T-helper 2 cell treated with Interferon-gamma antibody and Interleukin-4, amounts not matched to agents 5 μg/mL and 100 μg/mL, for 36 hours (primary cell): ENCODE data around the gene METRNL.
"Not testable (repeated sequence)": the region's sequence is repeated elsewhere in the genome, so short reads cannot be mapped to it uniquely, and the experiment has no call there.

ENCODE experiments used
- DNase-seq: peaks from one replicate; pipeline ENCODE4 v3.0.0; 2021; ENCODE audit warnings: low spot score
- H3K27ac Mint-ChIP-seq: one replicate; pipeline ENCODE4 v1.8.0; 2021; ENCODE audit warnings: mild to moderate bottlenecking, mixed read lengths
- H3K27me3 Mint-ChIP-seq: one replicate; pipeline ENCODE4 v1.8.0; 2021; ENCODE audit warnings: low read depth, mixed read lengths
- H3K36me3 Mint-ChIP-seq: one replicate; pipeline ENCODE4 v1.8.0; 2021; ENCODE audit warnings: low read depth, mixed read lengths
- H3K4me1 Mint-ChIP-seq: one replicate; pipeline ENCODE4 v1.8.0; 2021; ENCODE audit warnings: low read depth, mixed read lengths
- H3K4me3 Mint-ChIP-seq: one replicate; pipeline ENCODE4 v1.8.0; 2022; ENCODE audit warnings: mild to moderate bottlenecking, moderate library complexity, mixed read lengths
- H3K9me3 Mint-ChIP-seq: one replicate; pipeline ENCODE4 v1.8.0; 2021; ENCODE audit warnings: mixed read lengths

Gene METRNL

GRCh38 chr17:83113792-83114191 lies 34.4 kb downstream of the METRNL start:
- H3K27me3 Mint-ChIP-seq = peaks cover 2% of the 10 kb centered on the region
- no peaks in the 10 kb centered on the region for H3K36me3 Mint-ChIP-seq
- H3K27ac Mint-ChIP-seq = no peak overlapping the region
- no peak for DNase-seq
- no peak overlapping the region for H3K4me3 Mint-ChIP-seq
- peaks cover 3% of the 10 kb centered on the region for H3K4me1 Mint-ChIP-seq
- H3K9me3 Mint-ChIP-seq = no peaks in the 10 kb centered on the region

GRCh38 chr17:83114706-83115105 lies 35.3 kb downstream of the METRNL start:
- peaks cover 7% of the 10 kb centered on the region for H3K27me3 Mint-ChIP-seq
- H3K9me3 Mint-ChIP-seq = no peaks in the 10 kb centered on the region
- H3K27ac Mint-ChIP-seq = no peak overlapping the region
- no peaks in the 10 kb centered on the region for H3K36me3 Mint-ChIP-seq
- no peak for DNase-seq
- no peak overlapping the region for H3K4me3 Mint-ChIP-seq
- H3K4me1 Mint-ChIP-seq = peaks cover 8% of the 10 kb centered on the region

GRCh38 chr17:83115202-83115651 lies 35.8 kb downstream of the METRNL start:
- peaks cover 9% of the 10 kb centered on the region for H3K4me1 Mint-ChIP-seq
- no peak for DNase-seq
- no peak overlapping the region for H3K27ac Mint-ChIP-seq
- H3K9me3 Mint-ChIP-seq = no peaks in the 10 kb centered on the region
- no peaks in the 10 kb centered on the region for H3K36me3 Mint-ChIP-seq
- no peak overlapping the region for H3K4me3 Mint-ChIP-seq
- peaks cover 7% of the 10 kb centered on the region for H3K27me3 Mint-ChIP-seq

- peaks cover 10% of the 10 kb centered on the region for H3K27me3 Mint-ChIP-seq
- no peak overlapping the region for H3K27ac Mint-ChIP-seq
- H3K4me3 Mint-ChIP-seq = no peak overlapping the region
- no peaks in the 10 kb centered on the region for H3K36me3 Mint-ChIP-seq
- H3K9me3 Mint-ChIP-seq = no peaks in the 10 kb centered on the region
- H3K4me1 Mint-ChIP-seq = peaks cover 9% of the 10 kb centered on the region
- no peak for DNase-seq
Measured at GRCh38 chr17:83115832-83116231, 36.4 kb downstream of the METRNL start.

- Mint-ChIP-seq H3K27me3 (peaks cover 10% of the 10 kb centered on the region), H3K4me3 (no peak overlapping the region), H3K4me1 (peaks cover 9% of the 10 kb centered on the region), H3K9me3 (no peaks in the 10 kb centered on the region), H3K36me3 (no peaks in the 10 kb centered on the region), H3K27ac (no peak overlapping the region)
- DNase-seq = no peak
Measured at GRCh38 chr17:83116311-83116771, 36.9 kb downstream of the METRNL start.

GRCh38 chr17:83116783-83117555 lies 37.6 kb downstream of the METRNL start:
- H3K27ac Mint-ChIP-seq = no peak overlapping the region

GRCh38 chr17:83117583-83117982 lies 38.2 kb downstream of the METRNL start:
- Mint-ChIP-seq H3K27ac (no peak overlapping the region), H3K4me3 (no peak overlapping the region), H3K9me3 (no peaks in the 10 kb centered on the region), H3K27me3 (peaks cover 21% of the 10 kb centered on the region), H3K4me1 (peaks cover 9% of the 10 kb centered on the region), H3K36me3 (no peaks in the 10 kb centered on the region)
- DNase-seq = no peak

More at GRCh38 chr17:83116783-83117555, 37.6 kb downstream of the METRNL start:
- Mint-ChIP-seq H3K4me3 (no peak overlapping the region), H3K4me1 (peaks cover 9% of the 10 kb centered on the region), H3K36me3 (no peaks in the 10 kb centered on the region), H3K27me3 (peaks cover 15% of the 10 kb centered on the region), H3K9me3 (no peaks in the 10 kb centered on the region)
- DNase-seq = no peak

GRCh38 chr17:83118071-83118841 lies 38.8 kb downstream of the METRNL start:
- Mint-ChIP-seq H3K4me3 (no peak overlapping the region), H3K9me3 (no peaks in the 10 kb centered on the region), H3K4me1 (peaks cover 9% of the 10 kb centered on the region), H3K36me3 (no peaks in the 10 kb centered on the region), H3K27ac (no peak overlapping the region), H3K27me3 (peaks cover 22% of the 10 kb centered on the region)
- no peak for DNase-seq

GRCh38 chr17:83119987-83120864 lies 40.8 kb downstream of the METRNL start:
- no peaks in the 10 kb centered on the region for H3K36me3 Mint-ChIP-seq
- no peak for DNase-seq
- H3K4me1 Mint-ChIP-seq = peaks cover 13% of the 10 kb centered on the region
- no peaks in the 10 kb centered on the region for H3K9me3 Mint-ChIP-seq
- peak overlapping the region; percentile 27 for H3K27ac Mint-ChIP-seq
- H3K27me3 Mint-ChIP-seq = peaks cover 26% of the 10 kb centered on the region
- H3K4me3 Mint-ChIP-seq = peak overlapping the region; percentile 75

GRCh38 chr17:83121473-83121872 lies 42.1 kb downstream of the METRNL start:
- peaks cover 18% of the 10 kb centered on the region for H3K4me1 Mint-ChIP-seq
- H3K27ac Mint-ChIP-seq, H3K4me3 Mint-ChIP-seq: not testable (repeated sequence)

GRCh38 chr17:83121921-83122820 lies 42.8 kb downstream of the METRNL start:
- H3K27ac Mint-ChIP-seq = no peak overlapping the region
- H3K4me3 Mint-ChIP-seq = no peak overlapping the region
- H3K9me3 Mint-ChIP-seq = no peaks in the 10 kb centered on the region
- H3K4me1 Mint-ChIP-seq = peaks cover 18% of the 10 kb centered on the region
- no peaks in the 10 kb centered on the region for H3K36me3 Mint-ChIP-seq
- peaks cover 39% of the 10 kb centered on the region for H3K27me3 Mint-ChIP-seq
- DNase-seq = no peak

More at GRCh38 chr17:83121473-83121872, 42.1 kb downstream of the METRNL start:
- not testable (repeated sequence) for H3K36me3 Mint-ChIP-seq, DNase-seq, H3K9me3 Mint-ChIP-seq
- H3K27me3 Mint-ChIP-seq = peaks cover 36% of the 10 kb centered on the region

GRCh38 chr17:83122834-83123233 lies 43.4 kb downstream of the METRNL start:
- H3K4me1 Mint-ChIP-seq = peaks cover 18% of the 10 kb centered on the region

More at GRCh38 chr17:83122834-83123233, 43.4 kb downstream of the METRNL start:
- peaks cover 39% of the 10 kb centered on the region for H3K27me3 Mint-ChIP-seq
- H3K36me3 Mint-ChIP-seq = no peaks in the 10 kb centered on the region
- no peak overlapping the region for H3K4me3 Mint-ChIP-seq
- DNase-seq = no peak
- no peak overlapping the region for H3K27ac Mint-ChIP-seq
- H3K9me3 Mint-ChIP-seq = no peaks in the 10 kb centered on the region
